IMR-90 (cell line): Measurements from ENCODE around the gene STX16. TPM values are rescaled to one million over a fixed set of nuclear protein-coding genes. Genes with fewer than 3 reads are reported as not detected.

Experiments
- ATAC-seq: fragments of 200-7000 bp; cut with Tn5 transposase; 2 replicates; pipeline ENCODE4 v1.9.1; 2020; ENCODE audit warnings: low read depth, mild to moderate bottlenecking, moderate library complexity
- BruUV-seq: library from RNA; stranded (reverse); fragments of 400-500 nt; replicated peaks from 2 replicates; lab custom pipeline; 2021; lab: Mats Ljungman, UMichigan
- CTCF ChIA-PET: fragments of 300-600 bp; formaldehyde crosslinking; extraction: SDS; loops from one replicate; lab custom pipeline; 2021; ENCODE audit warnings: antibody characterized with exemption; lab: Yijun Ruan, JAX
- POLR2A ChIA-PET: fragments of 300-600 bp; sonication (Branson Sonifier 250); formaldehyde crosslinking; loops from one replicate; lab custom pipeline; 2022; ENCODE audit warnings: antibody characterized with exemption; ENCODE audit not compliant: unreplicated experiment; lab: Charles Lee
- DNase-seq: peaks from one replicate; pipeline ENCODE4 v3.0.0; 2013
- H2AFZ ChIP-seq: replicated peaks from 2 replicates; pipeline ENCODE3; 2013; ENCODE audit warnings: low read length, mild to moderate bottlenecking; ENCODE audit not compliant: poor library complexity
- H2AK5ac ChIP-seq: 2 replicates; pipeline ENCODE4 v1.6.1; 2013; ENCODE audit warnings: low read depth, low read length, inconsistent platforms
- H2AK9ac ChIP-seq: replicated peaks from 2 replicates; pipeline ENCODE3; 2013; ENCODE audit warnings: mild to moderate bottlenecking, low read depth, low read length, moderate library complexity; ENCODE audit not compliant: poor library complexity
- H2BK120ac ChIP-seq: 2 replicates; pipeline ENCODE4 v1.6.1; 2013; ENCODE audit warnings: low read depth, low read length, inconsistent platforms
- H2BK15ac ChIP-seq: 3 replicates; pipeline ENCODE4 v1.6.1; 2013; ENCODE audit warnings: low read depth, low read length, inconsistent platforms
- H2BK20ac ChIP-seq: 2 replicates; pipeline ENCODE4 v1.6.1; 2013; ENCODE audit warnings: low read depth, mild to moderate bottlenecking, inconsistent platforms, low read length, moderate library complexity
- H2BK5ac ChIP-seq: 2 replicates; pipeline ENCODE4 v1.6.1; 2013; ENCODE audit warnings: mild to moderate bottlenecking, low read depth, low read length, inconsistent platforms; ENCODE audit not compliant: poor library complexity, severe bottlenecking
- H3K14ac ChIP-seq: replicated peaks from 2 replicates; pipeline ENCODE4 v1.6.1; 2013; ENCODE audit warnings: low read depth, low read length, inconsistent platforms
- H3K18ac ChIP-seq: 2 replicates; pipeline ENCODE4 v1.6.1; 2013; ENCODE audit warnings: low read depth, low read length, control low read depth
- H3K23ac ChIP-seq: 2 replicates; pipeline ENCODE4 v1.6.1; 2013; ENCODE audit warnings: low read depth, low read length, inconsistent platforms
- H3K27ac ChIP-seq: 2 replicates; pipeline ENCODE4 v1.5.1; 2013; ENCODE audit warnings: mild to moderate bottlenecking, control low read depth, low read length; ENCODE audit not compliant: insufficient read depth
- H3K27me3 ChIP-seq: 2 replicates; pipeline ENCODE4 v1.6.1; 2013; ENCODE audit warnings: low read length; ENCODE audit not compliant: control insufficient read depth, insufficient read depth
- H3K36me3 ChIP-seq: 2 replicates; pipeline ENCODE4 v1.6.1; 2013; ENCODE audit warnings: low read length, mixed read lengths; ENCODE audit not compliant: control insufficient read depth, insufficient read depth
- H3K4ac ChIP-seq: 2 replicates; pipeline ENCODE4 v1.6.1; 2013; ENCODE audit warnings: low read depth, low read length, inconsistent platforms
- H3K4me1 ChIP-seq: 2 replicates; pipeline ENCODE4 v1.6.1; 2013; ENCODE audit warnings: low read length, mixed read lengths; ENCODE audit not compliant: control insufficient read depth, insufficient read depth
- H3K4me2 ChIP-seq: 2 replicates; pipeline ENCODE4 v1.6.1; 2013; ENCODE audit warnings: low read depth, mild to moderate bottlenecking, control low read depth, low read length, moderate library complexity
- H3K4me3 ChIP-seq: 2 replicates; pipeline ENCODE4 v1.5.1; 2013; ENCODE audit warnings: low read depth, mild to moderate bottlenecking, control low read depth, low read length, moderate library complexity; ENCODE audit not compliant: insufficient read depth
- H3K56ac ChIP-seq: 2 replicates; pipeline ENCODE4 v1.6.1; 2013; ENCODE audit warnings: low read length, inconsistent platforms; ENCODE audit not compliant: insufficient read depth; ENCODE audit errors: extremely low read depth
- H3K79me1 ChIP-seq, 2 experiments: 2 replicates each; pipeline ENCODE4 v1.6.1; 2013; ENCODE audit warnings: low read length in 2 of 2, inconsistent platforms in 1 of 2, low read depth in 1 of 2
- H3K9ac ChIP-seq: 2 replicates; pipeline ENCODE4 v1.6.1; 2013; ENCODE audit warnings: low read depth, low read length, control low read depth
- H3K9me1 ChIP-seq: 2 replicates; pipeline ENCODE4 v1.6.1; 2013; ENCODE audit warnings: low read length, inconsistent platforms; ENCODE audit not compliant: insufficient read depth
- H3K9me3 ChIP-seq: 2 replicates; pipeline ENCODE4 v1.6.1; 2013; ENCODE audit warnings: low read length; ENCODE audit not compliant: control insufficient read depth, insufficient read depth
- H4K20me1 ChIP-seq: 2 replicates; pipeline ENCODE4 v1.6.1; 2013; ENCODE audit warnings: low read length, inconsistent platforms; ENCODE audit not compliant: insufficient read depth
- H4K5ac ChIP-seq: 2 replicates; pipeline ENCODE4 v1.6.1; 2013; ENCODE audit warnings: mild to moderate bottlenecking, low read depth, low read length, control low read depth
- H4K8ac ChIP-seq, 2 experiments: 2 replicates each; pipeline ENCODE4 v1.6.1; 2013; ENCODE audit warnings: low read depth in 2 of 2, low read length in 2 of 2, control low read depth in 1 of 2, inconsistent platforms in 1 of 2
- H4K91ac ChIP-seq: 2 replicates; pipeline ENCODE4 v1.6.1; 2013; ENCODE audit warnings: low read depth, low read length, inconsistent platforms; ENCODE audit not compliant: insufficient read depth
- CEBPB ChIP-seq: IDR thresholded peaks from 2 replicates; pipeline ENCODE4 v1.6.1; 2012; ENCODE audit warnings: low read depth, low read length, improper control_type of control experiment
- CHD1 ChIP-seq: IDR thresholded peaks from 2 replicates; pipeline ENCODE4 v1.6.1; 2012; ENCODE audit warnings: low read depth, low read length, improper control_type of control experiment
- CTCF ChIP-seq: conservative IDR thresholded peaks from 2 replicates; pipeline ENCODE4 v1.5.1; 2012; ENCODE audit warnings: mild to moderate bottlenecking, low read depth, low read length, improper control_type of control experiment
- ELK1 ChIP-seq: fragments of 150-350 bp; IDR thresholded peaks from 2 replicates; pipeline ENCODE4 v1.6.1; 2016; ENCODE audit warnings: low read depth, mild to moderate bottlenecking, low read length, moderate library complexity, borderline replicate concordance
- FOS ChIP-seq: fragments of 150-350 bp; IDR thresholded peaks from 2 replicates; pipeline ENCODE4 v1.6.1; 2016; ENCODE audit warnings: low read depth, low read length
- MAFK ChIP-seq: IDR thresholded peaks from 2 replicates; pipeline ENCODE4 v1.6.1; 2012; ENCODE audit warnings: low read depth, low read length, improper control_type of control experiment
- MAZ ChIP-seq: IDR thresholded peaks from 2 replicates; pipeline ENCODE4 v1.6.1; 2012; ENCODE audit warnings: low read depth, mild to moderate bottlenecking, low read length, improper control_type of control experiment, moderate library complexity, borderline replicate concordance
- NFE2L2 ChIP-seq: fragments of 150-350 bp; IDR thresholded peaks from 2 replicates; pipeline ENCODE4 v1.6.1; 2016; ENCODE audit warnings: low read depth, mild to moderate bottlenecking, low read length
- POLR2A ChIP-seq: IDR thresholded peaks from 2 replicates; pipeline ENCODE4 v1.6.1; 2012; ENCODE audit warnings: mild to moderate bottlenecking, low read depth, low read length
- RAD21 ChIP-seq: IDR thresholded peaks from 2 replicates; pipeline ENCODE4 v1.6.1; 2012; ENCODE audit warnings: low read length, improper control_type of control experiment
- RCOR1 ChIP-seq: IDR thresholded peaks from 2 replicates; pipeline ENCODE4 v1.6.1; 2012; ENCODE audit warnings: mild to moderate bottlenecking, low read length, improper control_type of control experiment; ENCODE audit not compliant: insufficient replicate concordance
- RFX5 ChIP-seq: IDR thresholded peaks from 2 replicates; pipeline ENCODE4 v1.8.0; 2012; ENCODE audit warnings: low read depth, mild to moderate bottlenecking, low read length, moderate library complexity
- SMC3 ChIP-seq: fragments of 150-350 bp; IDR thresholded peaks from 2 replicates; pipeline ENCODE4 v1.6.1; 2016; ENCODE audit warnings: low read depth, mild to moderate bottlenecking, antibody characterized with exemption, low read length, moderate library complexity
- USF2 ChIP-seq: fragments of 150-350 bp; IDR thresholded peaks from 2 replicates; pipeline ENCODE4 v1.6.1; 2017; ENCODE audit warnings: mild to moderate bottlenecking, antibody characterized with exemption, low read length, low read depth
- WGBS, 2 experiments: methylation state at CpG; one replicate each; pipeline versions ENCODE4 v1.1.5 to v1.1.7; 2013; ENCODE audit warnings: missing lambda C conversion rate in 2 of 2; ENCODE audit not compliant: insufficient read length in 1 of 2; ENCODE audit errors: extremely low coverage in 2 of 2; 5-methylcytosine and 5-hydroxymethylcytosine counted together
- dilution Hi-C: fragments of 300-500 bp; cut with HindIII; formaldehyde crosslinking; loops from one replicate; pipeline ENCODE4 v1.14.3; 2018; ENCODE audit warnings: low sequenced_read_pairs; ENCODE audit not compliant: unreplicated experiment
- in situ Hi-C: fragments of 300-500 bp; cut with MboI; formaldehyde crosslinking; loops from 3 replicates; pipeline ENCODE4 v1.14.3; 2019; ENCODE audit warnings: low sequenced_read_pairs, inconsistent platforms, mixed read lengths
- intact Hi-C: fragments of 100-400 bp; cut with micrococcal nuclease; formaldehyde crosslinking; loops from 2 replicates; pipeline ENCODE4 v1.10.0; 2022
- polyA plus RNA-seq, 3 experiments: library from polyadenylated mRNA; depleted of rRNA; stranded (reverse); fragments of >200 nt; gene quantifications; 2 replicates each; pipeline ENCODE4 v1.2.3, GENCODE V29; 2012; ENCODE audit warnings: low replicate concordance in 1 of 3
- total RNA-seq: library from RNA; depleted of rRNA; stranded (reverse); fragments of >200 nt; gene quantifications from 2 replicates; pipeline ENCODE4 v1.2.3, GENCODE V29; 2012

The STX16 gene
- total and polyA plus RNA-seq, 2 of the 4 experiments (the other 2 are of a cell fraction), result 26.9 to 58.2 TPM

- no peak overlapping the region for H2BK5ac ChIP-seq
- in situ Hi-C loops (no loop called here), intact Hi-C loops (no loop called here), dilution Hi-C loops (no loop called here)
- H2BK15ac ChIP-seq, result no peak overlapping the region
- no peak overlapping the region for H3K27ac ChIP-seq
- no peak overlapping the region for H3K4ac ChIP-seq
- H3K18ac ChIP-seq, result no peak overlapping the region
- TF ChIP-seq CEBPB (no peak), USF2 (no peak), CTCF (no peak), MAFK (no peak), RAD21 (no peak), RCOR1 (no peak), MAZ (no peak), SMC3 (no peak), ELK1 (no peak), RFX5 (no peak), CHD1 (no peak), FOS (no peak), NFE2L2 (no peak), POLR2A (no peak)
- no peak overlapping the region for H3K9ac ChIP-seq
- no peaks in the 10 kb centered on the region for H3K36me3 ChIP-seq
- BruUV-seq, result no TSS peak
- ATAC-seq, result no peak
- H3K27me3 ChIP-seq, result no peaks in the 10 kb centered on the region; the same call in 1 of the 2 replicates
- H2BK120ac ChIP-seq, result no peak overlapping the region
- no peak overlapping the region; the same call in 1 of the 2 replicates for H2AK5ac ChIP-seq
- peaks cover 6% of the 10 kb centered on the region; the same call in 1 of the 2 replicates for H3K9me1 ChIP-seq
- no peak overlapping the region for H4K8ac ChIP-seq
- H3K14ac ChIP-seq, result no peak overlapping the region
- no peak overlapping the region for H2AFZ ChIP-seq
- H3K9me3 ChIP-seq, result no peaks in the 10 kb centered on the region
- H4K20me1 ChIP-seq, result no peaks in the 10 kb centered on the region
- DNase-seq, result no peak
- H3K4me1 ChIP-seq, result no peaks in the 10 kb centered on the region
- H3K23ac ChIP-seq, result no peak overlapping the region
- ChIA-PET POLR2A (no interaction called here), CTCF (no interaction called here)
- H3K4me2 ChIP-seq, result no peak overlapping the region
- no peaks in the 10 kb centered on the region for H3K79me1 ChIP-seq
- no peak overlapping the region for H3K4me3 ChIP-seq
- WGBS, 2 experiments, result 88% methylated on average over 9 of the region's 19 CpGs; no CpG with 5 or more reads in 1 of the 2 experiments
- no peak overlapping the region for H4K5ac ChIP-seq
- H2AK9ac ChIP-seq, result no peak overlapping the region
- no peak overlapping the region for H4K91ac ChIP-seq
- no peak overlapping the region for H3K56ac ChIP-seq
- H2BK20ac ChIP-seq, result no peak overlapping the region
These were observed 40.8 kb upstream of the STX16 start for GRCh38 chr20:58610071-58610800.
